M059J (cell line): ENCODE measurements around the gene RIMOC1. TPM values are rescaled to one million over a fixed set of nuclear protein-coding genes. Genes with fewer than 3 reads are reported as not detected.

ENCODE experiments used
- DNase-seq: peaks from one replicate; pipeline ENCODE4 v3.0.0-alpha.2; 2012; ENCODE audit warnings: low read depth
- total RNA-seq: library from RNA; depleted of rRNA; stranded (reverse); fragments of >200 nt; shearing (Covaris generic); gene quantifications from 2 replicates; pipeline ENCODE4 v1.2.3, GENCODE V29; 2014; rRNA removed

The RIMOC1 gene, protein sequence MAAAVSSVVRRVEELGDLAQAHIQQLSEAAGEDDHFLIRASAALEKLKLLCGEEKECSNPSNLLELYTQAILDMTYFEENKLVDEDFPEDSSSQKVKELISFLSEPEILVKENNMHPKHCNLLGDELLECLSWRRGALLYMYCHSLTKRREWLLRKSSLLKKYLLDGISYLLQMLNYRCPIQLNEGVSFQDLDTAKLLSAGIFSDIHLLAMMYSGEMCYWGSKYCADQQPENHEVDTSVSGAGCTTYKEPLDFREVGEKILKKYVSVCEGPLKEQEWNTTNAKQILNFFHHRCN
- total RNA-seq: 21.9 and 23.8 TPM in 2 replicates

DNA sequence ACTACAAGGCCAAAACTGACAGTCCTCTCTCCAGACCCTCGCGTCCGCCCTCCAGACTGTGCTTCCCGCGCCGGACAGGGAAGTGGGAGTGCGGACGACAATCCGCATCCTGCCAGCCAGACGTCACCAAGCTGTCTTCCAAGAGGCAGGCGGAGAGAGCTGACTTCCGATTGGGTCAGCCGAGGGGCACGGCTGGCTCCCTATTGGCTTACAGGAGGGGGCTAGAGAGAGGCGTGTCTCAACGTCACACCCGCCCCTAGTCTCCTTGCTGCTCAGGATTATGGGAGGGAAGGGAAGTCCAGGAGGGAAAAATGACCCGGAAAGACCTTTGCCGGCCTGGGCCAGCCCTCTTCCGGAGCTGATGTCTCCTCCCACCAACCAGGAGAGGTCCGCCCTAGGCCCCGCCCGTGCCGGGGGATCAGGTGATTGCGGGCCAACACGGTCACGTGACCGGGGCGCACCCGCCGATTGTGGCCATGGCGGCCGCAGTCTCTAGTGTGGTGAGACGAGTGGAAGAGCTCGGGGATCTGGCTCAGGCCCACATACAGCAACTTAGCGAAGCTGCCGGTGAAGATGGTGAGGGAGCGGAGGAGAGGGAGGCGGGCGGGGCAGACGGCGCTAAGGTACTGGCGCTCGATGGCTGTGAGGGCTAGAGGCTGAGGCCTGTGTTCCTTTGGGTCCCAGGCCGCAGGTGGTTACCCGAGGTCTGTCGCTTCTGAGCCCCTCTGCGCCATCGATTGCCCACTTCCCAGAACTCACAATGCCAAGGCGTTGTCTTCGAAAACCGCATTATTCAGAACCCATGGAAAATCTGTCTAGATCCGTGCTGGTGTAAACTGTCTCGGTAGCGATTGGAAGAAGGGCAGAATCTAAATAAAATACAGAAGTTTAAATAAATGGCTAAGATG lies at the start of gene RIMOC1:
Gene RIMOC1 (plus strand): TSS at position 453 of the 908 bp plus-strand sequence. CDS start 24 bp downstream, at position 477.
- DNase-seq: peak; percentile 100

DNA sequence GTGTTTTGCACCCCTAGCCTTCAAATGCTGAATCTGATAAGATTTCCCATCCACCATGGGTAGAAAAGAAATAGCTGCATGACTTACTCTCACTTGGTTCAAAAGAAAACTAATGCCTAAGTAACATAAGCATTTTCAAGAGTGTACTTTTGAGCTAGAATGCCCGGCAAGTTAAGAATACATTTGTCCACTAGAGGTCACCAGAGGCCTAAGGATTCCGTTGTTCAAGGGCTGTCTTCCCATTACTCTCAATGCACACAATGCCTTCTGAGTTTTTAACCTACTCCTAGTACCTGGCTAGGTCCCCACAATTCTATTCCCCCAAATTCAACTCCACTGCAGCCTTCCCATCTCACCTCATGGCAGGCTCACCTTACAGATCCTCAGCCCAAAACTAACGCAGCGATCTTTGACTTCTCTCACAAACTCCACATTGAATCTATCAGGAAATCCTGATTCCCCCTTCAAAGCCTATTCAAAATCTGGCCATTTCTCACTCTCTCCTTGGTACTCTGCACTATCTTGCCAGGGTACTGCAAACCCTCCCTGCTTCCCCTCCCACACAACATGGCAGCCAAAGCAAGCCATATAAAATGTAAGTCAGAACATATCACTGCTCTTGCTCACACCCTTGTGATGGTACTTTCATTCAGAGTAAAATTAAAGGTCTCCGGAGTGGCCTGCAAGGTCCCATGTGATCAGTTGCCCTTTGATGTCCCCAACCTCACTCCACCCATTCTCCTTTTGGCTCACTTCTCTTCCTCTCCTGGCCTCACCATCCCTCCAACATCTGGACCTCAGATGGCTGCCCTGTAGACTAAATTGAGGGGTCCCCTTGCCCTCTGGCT lies 47.3 kb upstream of the RIMOC1 start:
- DNase-seq: peak; percentile 73

DNA sequence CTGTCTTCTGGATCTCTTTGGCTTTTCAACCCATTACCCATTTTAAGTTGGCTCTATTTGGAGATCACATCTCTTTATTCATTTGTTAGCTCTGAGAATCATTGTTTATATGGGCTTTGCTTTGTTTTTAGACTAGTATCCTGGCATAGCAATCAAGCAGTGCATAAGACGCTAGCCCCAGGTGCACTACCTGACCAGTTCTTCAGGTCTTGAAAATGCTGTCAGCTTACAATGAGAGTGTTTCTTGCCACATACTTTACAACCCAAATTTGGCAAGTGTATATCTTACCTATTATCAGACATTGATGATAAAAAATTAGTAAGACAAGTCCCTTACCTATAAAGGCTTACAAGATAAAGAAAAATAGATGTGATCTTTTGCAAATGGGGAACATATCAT lies 46.2 kb upstream of the RIMOC1 start:
- DNase-seq: no peak

DNA sequence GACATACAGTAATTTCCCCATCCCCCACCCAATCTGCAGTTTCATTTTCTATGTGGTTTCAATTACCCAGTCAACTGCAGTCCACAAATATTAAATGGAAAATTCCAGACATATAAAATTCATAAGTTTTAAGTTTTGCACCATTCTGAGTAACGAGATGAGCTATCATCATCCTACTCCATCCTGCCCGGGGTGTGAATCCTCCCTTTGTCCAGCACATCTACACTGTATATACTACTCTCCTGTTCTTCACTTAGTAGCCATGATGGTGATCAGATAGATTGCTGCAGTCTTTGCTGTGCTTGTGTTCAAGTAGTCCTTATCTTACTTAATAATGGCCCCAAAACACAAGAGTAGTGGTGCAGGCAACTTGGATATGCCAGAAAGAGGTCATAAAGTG lies 45.3 kb upstream of the RIMOC1 start:
- no peak for DNase-seq

DNA sequence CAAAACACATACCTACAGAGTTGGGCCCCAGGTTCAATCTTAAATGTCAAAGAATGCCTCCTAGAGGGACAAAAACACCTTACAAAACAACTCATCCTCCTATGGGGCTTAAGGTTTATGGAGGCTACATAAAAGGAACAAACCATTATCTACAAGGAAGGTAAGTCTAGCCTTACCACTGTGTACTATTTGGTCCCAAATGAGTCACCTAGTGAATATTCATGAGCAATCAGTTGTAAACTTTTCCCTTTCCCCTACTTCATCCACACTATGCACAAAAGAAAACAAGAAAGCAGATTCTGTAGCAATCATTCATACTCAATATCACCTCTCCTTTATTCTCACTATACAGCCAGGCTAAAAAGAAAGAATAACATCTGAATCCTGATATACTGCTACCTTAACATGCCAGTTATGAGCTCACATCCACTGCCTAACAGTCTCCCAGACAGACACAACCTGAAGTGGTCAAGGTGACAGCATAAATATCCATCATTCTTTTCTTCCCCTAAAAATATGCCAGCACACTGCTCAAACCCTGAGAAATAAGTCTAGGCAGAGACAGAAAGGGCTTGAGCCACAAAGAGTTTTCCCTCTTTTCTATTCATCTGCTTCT lies 40.2 kb upstream of the RIMOC1 start:
- DNase-seq: peak; percentile 73

DNA sequence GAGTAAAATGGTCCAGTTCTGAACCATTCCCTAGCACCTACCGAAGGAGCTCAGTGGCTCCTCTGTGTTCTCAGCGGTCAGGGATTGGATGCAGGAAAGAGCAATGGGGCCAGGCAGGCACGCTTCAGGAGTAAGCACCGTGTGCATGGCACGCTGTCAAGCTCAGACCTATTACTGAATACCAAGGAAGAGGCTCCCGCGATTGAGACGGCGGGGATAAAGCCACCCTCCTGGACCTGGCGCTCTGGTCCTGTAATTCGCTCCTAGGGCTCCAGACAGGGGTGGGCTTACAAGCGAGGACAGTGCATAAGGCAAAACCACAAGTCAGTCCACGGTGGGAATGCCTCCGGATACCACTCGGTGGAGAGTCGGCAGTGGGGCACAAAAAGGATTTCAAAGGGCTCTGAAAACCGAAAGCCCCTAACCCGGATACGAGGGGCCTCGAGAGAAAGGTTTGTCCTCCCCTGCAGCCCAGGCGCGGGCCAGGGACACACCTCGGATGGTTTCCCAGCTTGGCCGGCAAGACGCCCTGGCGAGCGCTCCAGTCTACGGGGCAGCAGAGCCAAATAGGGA lies 34.9 kb upstream of the RIMOC1 start:
- peak; percentile 41 for DNase-seq

DNA sequence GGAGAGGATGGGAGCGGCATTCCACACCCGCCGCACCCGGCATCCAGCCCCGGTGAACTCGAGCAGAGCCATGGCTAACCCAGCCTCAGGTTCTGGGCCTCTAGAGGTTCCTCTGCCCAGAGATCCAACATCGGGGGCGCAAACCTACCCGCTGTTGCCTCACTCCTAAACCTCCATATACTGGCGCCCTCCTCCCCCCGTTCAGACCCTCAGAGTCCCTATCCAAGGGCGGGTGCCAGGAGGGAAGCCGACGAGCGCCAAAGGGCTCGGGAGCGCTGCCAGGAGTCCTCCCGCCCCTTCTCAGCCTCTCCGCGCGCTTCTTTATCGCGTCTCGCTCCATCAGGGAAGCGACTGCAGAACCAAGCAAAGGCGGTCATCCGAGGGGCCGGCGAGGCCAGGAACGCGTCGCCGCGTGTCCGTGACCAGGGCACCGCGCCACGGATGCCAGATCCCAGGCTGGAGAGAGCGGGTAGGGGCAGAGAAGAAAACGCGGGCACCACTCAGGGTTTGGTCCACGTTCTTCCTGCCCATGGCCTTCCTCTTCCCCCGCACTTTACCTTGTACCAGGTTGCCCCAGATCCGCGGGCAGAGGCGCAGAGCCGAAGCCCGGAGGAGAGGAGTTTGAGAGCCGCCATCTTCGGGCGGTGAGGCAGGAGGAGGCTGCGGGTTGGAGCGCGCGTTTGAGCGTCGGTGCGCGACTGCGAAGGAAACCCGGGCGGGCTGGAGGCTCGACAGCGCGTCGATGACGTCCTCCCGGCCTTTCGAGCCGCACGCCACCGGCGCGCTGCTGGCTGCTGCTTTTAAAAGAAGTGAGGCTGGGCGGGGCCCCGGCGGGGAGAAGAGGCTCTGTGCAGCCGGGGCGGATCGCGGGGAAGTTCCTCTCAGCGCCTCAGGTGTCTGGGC lies 34.2 kb upstream of the RIMOC1 start, which contains the start of gene OXCT1:
Gene OXCT1 (minus strand): TSS at position 702 of the 903 bp plus-strand sequence. CDS start 67 bp downstream, at position 635.
- DNase-seq: peak; percentile 86

DNA sequence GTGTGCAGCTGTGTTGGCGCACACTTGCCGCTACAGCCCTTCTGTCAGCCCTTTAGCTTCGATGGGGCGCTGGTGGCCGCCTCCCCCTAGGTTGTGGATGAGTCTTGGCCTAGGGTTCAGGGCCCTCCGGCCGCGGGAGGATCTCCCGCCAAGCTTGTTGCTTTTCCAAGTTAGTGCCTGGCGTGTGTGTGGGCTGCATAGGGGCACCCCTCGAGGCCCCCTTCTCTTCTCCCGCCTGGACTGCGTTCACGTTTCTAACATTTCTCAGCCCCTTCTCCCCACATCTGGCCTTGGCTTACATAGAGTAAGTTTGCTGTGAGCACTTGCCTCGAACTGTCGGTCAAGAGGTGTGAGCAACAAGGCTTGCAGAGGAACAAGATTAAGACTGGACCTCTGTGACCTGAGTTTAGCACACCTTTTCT lies 33.5 kb upstream of the RIMOC1 start:
- DNase-seq: no peak

DNA sequence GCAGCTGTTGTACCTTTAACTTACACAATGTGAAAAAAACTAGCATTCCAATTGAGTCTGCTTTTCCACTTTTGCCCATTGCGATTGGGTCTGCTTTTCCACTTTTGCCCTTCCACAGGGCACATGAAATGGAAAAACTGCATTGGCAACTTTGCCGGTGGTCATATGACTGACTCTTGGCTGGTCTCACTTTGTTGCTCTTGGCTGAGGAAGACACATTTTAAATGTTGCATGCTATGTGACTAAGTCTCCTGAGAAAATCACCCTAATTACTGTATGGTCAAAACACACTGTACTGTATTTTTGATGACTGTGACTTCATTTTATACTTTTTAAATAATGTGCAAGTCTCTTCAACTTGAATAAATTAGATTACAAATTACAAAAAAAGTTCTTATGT lies 32.3 kb upstream of the RIMOC1 start:
- DNase-seq: peak; percentile 74

DNA sequence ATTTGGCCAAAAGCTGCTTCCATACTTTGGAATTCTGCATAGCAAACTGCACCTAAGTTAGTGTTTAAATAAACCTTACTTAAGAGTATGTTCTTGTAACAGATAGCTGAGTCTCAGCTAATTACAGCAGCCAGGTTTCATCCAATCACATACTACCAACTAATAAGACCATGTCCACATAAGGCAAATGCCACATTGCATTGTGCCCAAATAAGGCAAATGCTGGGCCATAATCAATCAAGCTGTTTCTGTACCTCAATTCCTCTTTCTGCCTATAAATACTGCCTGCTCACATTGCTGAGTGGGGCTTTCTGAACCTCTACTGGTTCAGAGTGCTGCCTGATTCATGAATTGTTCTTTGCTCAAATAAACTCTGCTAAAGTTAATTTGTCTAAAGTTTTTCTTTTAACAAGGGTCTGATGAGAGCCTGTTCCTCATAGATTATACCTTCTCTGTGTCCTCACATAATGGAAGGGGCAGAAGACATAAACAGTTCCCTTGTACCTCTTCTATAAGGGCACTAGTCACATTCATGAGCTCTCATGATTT lies 29.6 kb upstream of the RIMOC1 start:
- DNase-seq: no peak

DNA sequence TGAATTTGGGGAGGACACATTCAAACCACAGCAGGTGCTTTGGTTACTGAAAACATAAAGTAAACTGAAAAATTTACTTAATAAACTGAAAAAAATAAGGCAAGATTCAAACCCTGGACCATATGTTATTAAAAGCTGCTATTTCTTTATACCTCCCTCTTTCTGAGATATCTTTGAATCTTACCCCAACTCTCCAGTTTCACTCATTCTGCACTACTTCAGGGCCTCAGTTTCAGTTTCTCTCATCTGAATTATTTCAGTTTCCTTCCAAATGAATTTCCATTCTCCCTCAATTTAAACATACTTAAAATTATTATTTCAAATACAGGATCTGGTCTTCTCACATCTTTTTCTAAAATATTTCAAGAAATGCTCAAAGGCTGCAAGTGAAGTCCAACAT lies 29.0 kb upstream of the RIMOC1 start:
- DNase-seq: no peak

DNA sequence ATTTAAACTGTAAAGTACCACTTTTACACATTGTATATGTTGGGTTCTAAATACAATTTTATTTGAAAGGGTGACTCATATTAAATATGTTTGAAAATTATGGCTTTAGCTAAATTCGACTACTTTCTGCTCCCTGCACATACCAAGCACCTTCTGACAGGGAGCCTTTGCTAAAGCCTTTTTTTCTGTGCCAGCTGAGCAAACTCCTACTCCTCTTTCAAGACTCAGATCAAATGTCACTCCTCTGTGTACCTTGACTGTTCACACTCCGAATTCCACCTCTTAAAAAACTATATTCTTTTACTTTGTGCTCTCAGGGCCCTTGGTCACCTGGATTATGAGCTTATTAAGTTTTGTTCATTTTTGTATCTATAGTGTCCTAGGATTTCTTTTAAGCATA lies 27.5 kb upstream of the RIMOC1 start:
- no peak for DNase-seq

DNA sequence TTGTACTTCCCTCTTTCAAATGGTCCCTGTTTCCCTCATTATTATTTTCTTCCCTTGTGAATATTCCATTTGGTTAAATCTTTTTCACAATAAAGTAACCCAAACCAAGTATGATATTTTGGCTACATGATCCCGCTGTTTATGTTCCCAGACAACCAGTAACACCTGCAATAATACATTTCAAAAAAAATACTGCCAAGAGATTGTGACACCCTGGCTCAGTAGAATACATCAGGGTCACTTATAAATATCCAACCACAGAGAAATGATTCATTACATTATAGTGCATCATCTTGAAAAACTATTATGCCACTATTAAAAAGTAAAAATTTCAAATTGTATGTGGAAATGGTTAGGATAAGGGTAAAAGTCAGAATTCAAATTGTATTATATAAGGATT lies 26.7 kb upstream of the RIMOC1 start:
- DNase-seq: no peak

DNA sequence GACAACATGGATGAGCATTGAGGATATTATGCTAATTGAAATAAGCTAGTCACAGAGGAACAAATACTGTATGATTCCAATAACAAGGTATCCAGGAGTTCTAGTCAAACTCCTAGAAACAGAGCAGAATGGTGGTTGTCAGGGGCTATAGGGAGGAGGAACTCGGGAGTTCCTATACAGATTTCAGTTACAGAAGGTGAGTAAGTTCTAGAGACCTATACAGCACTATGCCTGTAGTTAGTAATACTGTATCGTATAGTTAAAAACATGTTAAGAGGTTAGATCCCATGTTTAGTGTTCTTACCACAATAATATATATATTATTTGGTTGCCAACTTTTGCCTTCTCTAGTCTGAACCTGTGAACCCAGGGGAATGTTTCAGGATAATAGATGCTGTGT lies 26.0 kb upstream of the RIMOC1 start:
- DNase-seq: no peak

DNA sequence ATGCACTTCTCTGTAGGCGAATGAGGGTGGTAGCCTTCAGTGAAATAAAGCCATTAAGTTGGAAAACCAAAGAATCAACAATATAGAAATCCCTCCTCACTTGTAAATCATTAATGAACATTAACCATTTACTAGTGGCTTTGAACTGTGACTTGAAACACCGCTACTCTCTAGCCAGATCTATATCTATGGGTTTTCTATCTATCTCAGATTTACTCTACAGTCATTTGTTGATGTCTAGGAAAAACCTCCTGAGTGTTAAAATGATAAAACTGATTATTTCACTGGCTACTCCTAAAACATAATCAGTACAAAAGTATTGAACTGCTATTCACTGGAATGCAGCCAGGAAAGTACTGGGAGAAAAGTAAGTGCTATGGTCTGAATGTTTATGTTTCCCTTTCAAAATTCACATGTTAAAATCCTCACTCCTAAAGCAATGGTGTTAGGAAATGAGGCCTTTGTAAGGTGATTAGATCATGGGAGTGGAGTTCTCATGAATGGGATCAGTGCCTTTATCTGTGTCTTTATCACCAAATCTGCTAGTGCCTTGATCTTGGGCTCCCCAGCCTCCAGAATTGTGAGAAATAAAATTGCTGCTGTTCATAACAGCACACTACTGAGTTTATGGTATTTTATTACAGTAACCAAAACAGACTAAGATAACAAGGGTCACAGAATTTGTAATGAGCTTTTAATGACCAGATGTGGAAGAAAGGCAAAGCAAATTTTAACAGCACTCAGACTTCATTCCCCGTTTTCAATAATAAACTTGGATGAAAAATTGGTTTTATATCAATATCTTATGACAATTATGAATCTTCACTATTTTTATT lies 25.3 kb upstream of the RIMOC1 start:
- no peak for DNase-seq

DNA sequence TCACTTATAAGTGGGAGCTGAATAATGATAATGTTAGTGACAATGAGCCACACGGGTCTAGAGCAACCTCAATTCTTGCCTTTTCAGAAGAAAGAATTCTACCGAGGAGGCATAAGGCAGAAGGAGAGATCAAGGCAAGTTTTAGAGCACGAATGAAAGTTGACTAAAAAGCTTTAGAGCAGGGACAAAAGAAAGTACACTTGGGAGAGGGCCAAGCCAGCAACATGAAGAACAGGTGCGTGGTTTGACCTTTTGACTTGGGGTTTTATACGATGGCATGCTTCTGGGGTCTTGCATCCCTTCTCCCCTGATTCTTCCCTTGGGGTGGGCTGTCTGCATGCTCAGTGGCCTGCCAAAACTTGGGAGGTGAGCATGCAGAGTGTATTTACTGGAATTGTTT lies 21.4 kb upstream of the RIMOC1 start:
- DNase-seq: no peak

DNA sequence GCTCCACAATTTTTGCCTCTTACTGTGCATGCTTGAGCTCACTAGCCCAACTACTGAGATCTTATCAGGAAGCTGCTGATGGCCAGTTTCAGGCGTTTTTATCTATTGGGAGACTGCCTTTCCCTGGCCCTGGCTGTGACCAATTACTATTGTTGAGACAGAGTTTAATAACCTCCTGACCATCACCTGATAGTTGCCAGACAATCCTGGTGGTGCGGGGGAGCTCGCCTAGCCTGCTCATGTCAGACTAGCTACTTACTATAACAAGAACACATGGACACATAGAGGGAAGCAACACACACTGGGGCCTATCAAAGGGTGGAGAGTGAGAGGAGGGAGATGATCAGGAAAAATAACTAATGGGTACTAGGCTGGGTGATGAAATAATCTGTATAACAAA lies 20.9 kb upstream of the RIMOC1 start:
- no peak for DNase-seq

DNA sequence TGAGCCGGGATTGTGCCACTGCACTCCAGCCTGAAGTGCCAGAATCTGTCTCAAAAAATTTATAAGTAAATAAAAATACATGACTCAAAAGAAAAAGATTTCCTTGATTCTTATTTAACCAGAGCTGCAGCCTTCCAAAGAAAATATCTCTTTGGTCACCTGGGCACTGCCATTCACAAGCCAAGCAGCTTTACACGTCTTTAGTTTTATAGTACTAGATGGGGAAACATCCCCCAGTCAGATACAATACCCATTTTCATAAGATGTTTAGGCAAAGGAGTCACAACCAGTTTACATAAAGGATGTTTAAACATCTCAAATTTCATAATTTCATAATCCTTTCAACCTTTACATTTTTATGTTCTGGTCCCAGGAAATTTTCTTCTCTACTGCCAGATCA lies 20.2 kb upstream of the RIMOC1 start:
- peak; percentile 9 for DNase-seq

DNA sequence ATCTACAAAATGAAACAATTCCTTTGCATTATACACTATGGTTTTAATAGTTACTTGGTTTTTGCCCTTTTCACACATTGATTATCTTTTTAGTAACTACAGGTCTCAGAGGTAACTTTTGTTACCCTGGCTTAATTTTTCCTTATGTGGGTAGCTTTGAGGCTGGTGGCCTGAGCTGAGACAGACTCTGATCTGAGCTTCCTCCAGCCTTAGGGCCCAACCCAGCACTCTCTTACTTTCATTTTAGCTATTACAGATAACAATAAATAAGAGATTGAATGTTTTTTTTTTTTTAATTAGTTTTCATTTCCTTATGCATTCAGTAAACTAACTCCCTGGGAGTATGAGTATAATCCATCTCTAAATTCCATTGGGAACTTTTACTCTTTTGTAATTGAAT lies 18.9 kb upstream of the RIMOC1 start:
- DNase-seq: no peak
